C1 segment of cervical spinal cord (tissue), 14 donors: ENCODE data around the gene FAT3.

ENCODE experiments used
- DNase-seq, 14 donors: peaks; one replicate each; lab custom pipeline; 2025; lab: John Stamatoyannopoulos, UW

Gene FAT3

GRCh38 chr11:92227959-92228935 is 3.6 kb downstream of the FAT3 start:
- peak in 5 of 14 donors; percentile 1 to 24 (median 8) for DNase-seq

DNA sequence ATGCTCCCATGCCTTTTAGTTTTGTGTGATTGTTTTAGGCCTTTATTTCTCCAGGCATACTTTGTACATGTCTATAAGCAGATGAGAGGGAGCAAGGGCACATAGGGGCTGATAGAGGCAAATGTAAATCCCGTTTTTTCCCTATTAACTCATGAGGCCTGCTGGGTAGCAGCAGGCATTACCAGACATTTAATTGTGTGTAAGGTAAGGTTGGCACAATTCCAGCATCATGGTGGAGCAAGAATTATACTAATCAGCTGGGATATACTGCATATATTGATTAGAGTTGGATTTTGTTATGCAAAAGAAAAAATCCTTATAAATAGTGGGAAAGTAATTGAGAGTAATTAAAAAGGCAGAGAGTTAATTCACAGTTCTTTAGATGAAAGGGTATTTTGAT is 12.2 kb downstream of the FAT3 start:
- no peak for DNase-seq

DNA sequence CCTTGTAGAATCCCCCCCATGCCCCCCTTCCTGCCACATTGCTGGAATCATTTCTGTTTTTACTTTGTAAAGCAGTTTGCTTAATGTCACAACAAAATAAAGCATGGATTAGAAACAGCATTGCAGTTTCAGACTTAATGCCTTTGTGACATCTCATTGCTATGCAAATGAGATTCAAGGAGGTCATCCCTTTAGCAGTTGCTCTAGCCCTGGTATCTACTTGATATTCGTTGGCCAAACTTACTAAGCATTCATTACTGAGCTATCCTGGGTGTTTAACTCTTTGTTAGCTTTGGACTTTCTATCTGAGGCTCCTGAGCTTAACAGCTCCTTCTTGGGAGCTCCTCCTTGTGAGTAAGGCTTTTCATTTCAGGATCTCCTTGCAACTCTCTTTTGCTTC is 16.3 kb downstream of the FAT3 start:
- DNase-seq = no peak

- DNase-seq = peak in 5 of 14 donors; percentile 7 to 24 (median 10)
Measured at GRCh38 chr11:92245700-92246271, 21.2 kb downstream of the FAT3 start.

GRCh38 chr11:92246630-92247029 is 22.0 kb downstream of the FAT3 start:
- no peak for DNase-seq

DNA sequence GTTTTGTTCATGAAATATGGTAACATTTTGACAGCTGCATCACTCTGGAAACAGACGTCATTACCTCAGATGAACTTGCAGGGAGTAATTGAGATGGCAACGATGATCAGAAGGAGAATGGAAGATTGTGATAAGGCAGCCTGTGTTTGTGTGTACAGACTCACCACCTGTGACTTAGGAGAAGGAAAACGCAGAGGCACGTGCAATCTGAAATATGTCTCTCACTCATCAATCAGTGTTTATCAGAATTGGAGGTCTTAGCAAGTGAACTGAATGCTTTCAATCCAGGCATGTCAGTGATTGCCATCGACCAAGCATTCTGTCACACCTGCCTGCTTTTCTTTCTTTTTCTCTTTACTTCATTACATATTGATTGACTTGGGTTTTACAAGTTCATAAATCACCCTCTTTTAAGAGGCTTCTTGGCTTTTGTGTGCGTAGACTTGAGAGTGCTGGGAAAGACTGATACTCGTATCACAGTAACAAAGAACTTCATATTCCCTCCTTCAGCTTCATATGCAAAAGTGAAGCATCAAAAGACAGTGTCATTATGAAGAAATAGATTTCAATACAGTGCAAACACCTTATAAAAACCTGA is 24.6 kb downstream of the FAT3 start:
- DNase-seq = no peak

DNA sequence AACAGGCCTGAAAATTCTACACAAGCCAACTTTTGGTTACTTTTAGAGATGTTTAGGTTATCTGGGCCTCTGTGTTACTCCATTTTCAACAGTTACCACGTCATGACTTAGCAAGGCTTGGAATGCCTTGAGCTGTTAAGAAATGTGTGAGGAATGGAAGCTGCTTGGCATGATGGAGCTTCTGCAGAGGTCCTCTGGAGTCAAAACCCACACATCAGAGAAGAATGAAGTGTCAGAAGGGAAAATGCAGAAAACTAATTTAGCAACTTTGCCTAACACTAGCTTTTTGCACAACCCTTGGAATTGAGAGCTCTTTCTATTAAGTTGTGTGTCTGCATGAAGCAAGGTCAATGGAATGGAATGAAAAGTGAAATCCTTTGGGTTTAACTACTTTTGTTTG is 27.4 kb downstream of the FAT3 start:
- DNase-seq = no peak

- DNase-seq = no peak
Measured at GRCh38 chr11:92253421-92253820, 28.8 kb downstream of the FAT3 start.

DNA sequence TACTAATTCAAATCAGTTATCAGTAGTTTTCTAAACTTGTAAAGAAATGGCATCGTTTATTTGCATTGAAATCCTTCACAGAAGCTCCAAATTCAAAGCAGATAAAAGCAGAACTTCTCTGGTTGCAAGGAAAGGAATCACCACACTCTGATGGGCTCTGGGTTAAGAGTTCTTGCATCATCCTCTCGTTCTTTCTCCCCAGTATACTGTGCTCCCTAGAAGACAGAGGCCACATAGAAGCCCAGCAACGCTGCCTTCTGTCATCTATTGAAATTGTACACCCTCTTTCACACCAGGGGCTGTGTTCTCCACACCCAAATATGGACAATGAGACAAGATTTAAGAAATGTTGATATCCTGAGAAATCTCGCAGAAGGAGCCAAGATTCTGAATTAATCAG is 29.3 kb downstream of the FAT3 start:
- no peak for DNase-seq

DNA sequence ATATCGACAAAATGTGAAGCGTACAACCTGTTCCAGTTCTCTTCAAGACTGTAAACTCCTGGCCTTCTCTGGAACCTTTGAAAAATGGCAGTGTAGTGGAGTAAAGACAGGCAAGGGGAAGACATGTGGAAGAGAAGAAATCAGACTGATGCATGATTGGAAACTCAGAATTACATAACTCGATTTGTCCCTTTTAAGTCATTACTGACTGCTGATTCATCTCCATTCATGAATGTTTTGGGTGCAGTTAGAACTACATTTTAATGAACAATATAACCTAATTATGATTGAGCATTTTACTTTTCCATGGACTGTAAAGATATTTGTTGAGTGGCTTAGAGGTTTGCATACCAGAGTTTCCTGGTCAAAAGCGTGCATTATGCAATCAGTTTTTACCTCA is 32.9 kb downstream of the FAT3 start:
- DNase-seq = no peak

DNA sequence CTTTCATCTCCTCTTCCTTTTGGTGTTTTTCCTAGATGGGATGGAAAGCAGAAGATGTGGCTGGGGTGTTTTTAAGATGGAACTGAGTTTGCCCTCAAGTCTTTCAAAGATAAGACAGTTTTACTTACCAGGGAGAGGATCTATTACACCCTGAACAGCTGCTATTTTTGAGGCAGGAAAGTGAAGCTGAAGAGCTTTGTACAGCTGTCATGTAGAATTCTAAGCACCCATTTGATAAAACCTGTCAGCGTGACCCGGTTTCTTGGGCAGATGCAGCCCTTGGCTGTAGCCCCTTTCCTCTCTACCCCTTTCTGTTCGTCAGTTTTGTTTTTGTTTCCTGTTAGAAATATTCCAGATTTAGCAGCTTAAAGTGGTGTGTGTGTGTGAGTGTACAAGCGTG is 35.2 kb downstream of the FAT3 start:
- DNase-seq = no peak

DNA sequence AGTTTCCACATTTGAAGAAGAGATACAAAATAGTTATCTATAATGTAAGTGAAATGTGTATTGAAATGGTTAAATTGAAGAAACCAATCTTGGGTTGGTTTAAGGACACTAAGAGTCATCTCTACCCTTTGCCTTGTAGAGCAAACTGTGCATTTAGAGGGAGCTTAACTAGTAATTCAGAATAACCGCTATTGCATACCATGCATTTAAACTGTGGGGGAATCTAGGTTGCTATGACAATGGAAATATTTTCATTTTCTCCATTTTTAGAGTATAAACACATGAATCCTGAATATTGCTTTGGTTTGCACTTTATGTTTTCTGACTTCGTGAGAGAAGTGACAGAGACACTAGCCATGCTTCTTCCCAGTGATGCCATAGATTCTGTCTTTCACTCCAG is 39.7 kb downstream of the FAT3 start:
- no peak for DNase-seq

- peak in 1 of 14 donors; percentile 5 for DNase-seq
Measured at GRCh38 chr11:92266806-92267205, 42.2 kb downstream of the FAT3 start.

DNA sequence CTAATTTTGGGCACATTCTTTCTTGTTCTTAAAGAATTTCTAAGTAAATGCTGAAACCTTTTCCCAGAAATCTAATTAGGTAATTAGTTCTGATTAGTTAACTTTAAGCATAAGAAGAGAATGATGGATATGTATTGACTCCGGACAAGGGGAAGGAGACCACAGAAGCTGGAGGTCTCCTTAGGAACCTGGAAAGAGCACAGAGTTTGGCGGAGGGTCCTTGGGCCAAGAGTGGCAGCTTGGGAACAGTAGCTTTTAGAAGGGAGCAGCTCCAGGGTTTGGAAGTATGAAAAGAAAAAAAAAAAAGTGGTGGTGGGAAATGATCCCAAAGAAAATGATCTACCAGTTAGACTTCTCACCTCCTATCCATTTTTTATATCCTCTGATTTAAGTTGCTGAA is 42.7 kb downstream of the FAT3 start:
- no peak for DNase-seq

- no peak for DNase-seq
Measured at GRCh38 chr11:92267968-92268367, 43.4 kb downstream of the FAT3 start.

DNA sequence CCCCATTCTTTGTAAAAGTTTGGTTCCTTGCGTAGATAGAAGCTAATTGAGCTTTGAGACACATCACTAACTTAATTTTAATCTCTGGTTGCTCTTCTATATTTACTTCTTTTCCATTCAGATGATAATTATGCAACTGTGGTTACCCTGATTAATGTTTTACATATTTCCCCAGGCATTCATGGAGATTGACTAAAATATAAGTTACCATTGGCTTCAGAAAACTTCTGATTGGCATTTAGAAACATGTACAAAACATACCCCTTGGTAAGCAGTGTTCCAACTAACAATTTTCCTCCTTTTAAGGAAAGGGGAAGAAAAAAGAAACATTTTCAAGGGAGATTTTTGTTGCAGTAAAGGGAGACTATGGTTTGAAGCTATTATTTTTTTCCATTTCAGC is 43.9 kb downstream of the FAT3 start:
- DNase-seq = no peak

- no peak for DNase-seq
Measured at GRCh38 chr11:92269021-92269420, 44.4 kb downstream of the FAT3 start.

GRCh38 chr11:92269841-92270240 is 45.2 kb downstream of the FAT3 start:
- DNase-seq = no peak

- DNase-seq = peak in 1 of 14 donors; percentile 2
Measured at GRCh38 chr11:92272651-92273050, 48.0 kb downstream of the FAT3 start.
